Effector memory CD4-positive, alpha-beta T cell (primary cell): ENCODE measurements around the gene RBM39.
A peak's percentile ranks its signal among the peaks of the same experiment; 100 is the strongest.
"Not testable (repeated sequence)": the region's sequence is repeated elsewhere in the genome, so short reads cannot be mapped to it uniquely, and the experiment has no call there.

Source experiments
- DNase-seq, 3 donors: peaks; one replicate each; pipeline ENCODE4 v3.0.0-alpha.2; 2020
- H3K27ac ChIP-seq: 2 replicates; pipeline ENCODE4 v1.7.0; 2013; ENCODE audit warnings: mild to moderate bottlenecking, low read length, moderate library complexity; ENCODE audit not compliant: insufficient read depth, poor library complexity, severe bottlenecking
- H3K27me3 ChIP-seq: replicated peaks from 2 replicates; pipeline ENCODE4 v1.7.0; 2013; ENCODE audit warnings: mild to moderate bottlenecking, low read length; ENCODE audit not compliant: insufficient read depth, control insufficient read depth, poor library complexity, severe bottlenecking
- H3K36me3 ChIP-seq: 2 replicates; pipeline ENCODE4 v1.7.0; 2013; ENCODE audit warnings: mild to moderate bottlenecking, low read length, moderate library complexity; ENCODE audit not compliant: control insufficient read depth, insufficient read depth
- H3K4me1 ChIP-seq: 2 replicates; pipeline ENCODE4 v1.7.0; 2013; ENCODE audit warnings: low read length, mild to moderate bottlenecking; ENCODE audit not compliant: control insufficient read depth, insufficient read depth, poor library complexity, severe bottlenecking
- H3K4me3 ChIP-seq: 2 replicates; pipeline ENCODE4 v1.7.0; 2013; ENCODE audit warnings: low read length, low read depth, mild to moderate bottlenecking; ENCODE audit not compliant: insufficient read depth, poor library complexity, severe bottlenecking
- H3K9me3 ChIP-seq: 2 replicates; pipeline ENCODE4 v1.7.0; 2013; ENCODE audit warnings: mild to moderate bottlenecking, low read length, moderate library complexity; ENCODE audit not compliant: control insufficient read depth

The RBM39 gene

DNA sequence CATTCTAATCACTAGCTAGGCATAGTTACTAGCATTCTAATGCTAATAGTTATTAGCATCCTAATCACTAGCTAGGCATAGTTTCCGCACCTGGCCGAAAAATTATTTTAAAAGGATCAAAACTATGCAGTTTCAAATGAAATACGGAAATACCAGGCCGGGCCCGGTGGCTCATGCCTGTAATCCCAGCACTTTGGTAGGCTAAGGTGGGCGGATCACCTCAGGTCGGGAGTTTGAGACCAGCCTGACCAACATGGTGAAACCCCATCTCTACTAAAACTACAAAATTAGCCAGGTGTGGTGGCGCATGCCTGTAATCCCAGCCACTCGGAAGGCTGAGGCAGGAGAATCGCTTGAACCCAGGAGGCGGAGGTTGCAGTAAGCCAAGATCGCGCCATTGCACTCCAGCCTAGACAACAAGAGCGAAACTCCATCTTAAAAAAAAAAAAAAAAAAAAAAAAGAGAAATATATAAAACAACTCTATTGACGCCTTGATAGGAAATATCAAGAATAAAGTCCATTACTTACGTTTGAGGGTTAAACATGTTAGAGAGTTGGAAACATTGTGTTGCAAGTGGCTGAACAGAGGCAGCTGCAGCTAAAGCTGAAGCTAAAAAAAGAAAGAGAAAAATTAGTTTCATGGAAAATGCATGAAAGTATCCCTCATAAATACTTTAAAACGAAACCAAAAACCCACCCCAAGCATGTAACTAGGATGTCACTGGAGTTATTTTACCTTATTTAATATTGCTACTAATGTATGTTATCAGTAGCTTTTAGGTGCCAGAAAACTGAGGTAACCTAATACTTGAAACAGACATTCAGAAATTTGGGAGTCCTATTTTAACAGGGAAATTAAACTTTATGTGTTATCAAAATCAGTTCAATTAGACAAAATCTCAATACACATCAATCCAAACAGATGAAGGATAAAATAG, 35.2 kb downstream of the RBM39 start:
- H3K4me1 ChIP-seq, H3K27ac ChIP-seq, DNase-seq, H3K4me3 ChIP-seq, H3K27me3 ChIP-seq, H3K9me3 ChIP-seq: not testable (repeated sequence)
- peaks cover 77% of the 10 kb centered on the region for H3K36me3 ChIP-seq

DNA sequence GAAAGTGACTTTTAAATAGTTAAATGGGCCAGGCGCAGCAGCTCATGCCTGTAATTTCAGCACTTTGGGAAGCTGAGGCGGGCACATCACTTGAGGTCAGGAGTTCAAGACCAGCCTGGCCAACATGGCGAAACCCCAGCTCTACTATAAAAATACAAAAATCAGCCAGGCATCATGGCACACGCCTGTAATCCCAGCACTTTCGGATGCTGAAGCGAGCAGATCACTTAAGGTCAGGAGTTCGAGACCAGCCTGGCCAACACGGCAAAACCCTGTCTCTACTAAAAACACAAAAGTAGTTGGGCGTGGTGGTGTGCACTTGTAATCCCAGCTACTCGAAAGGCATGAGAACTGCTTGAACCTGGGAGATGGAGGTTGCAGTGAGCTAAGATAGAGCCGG, 36.2 kb downstream of the RBM39 start:
- H3K4me3 ChIP-seq, H3K4me1 ChIP-seq, H3K27ac ChIP-seq, H3K9me3 ChIP-seq, H3K27me3 ChIP-seq, DNase-seq: not testable (repeated sequence)
- H3K36me3 ChIP-seq: peaks cover 68% of the 10 kb centered on the region

DNA sequence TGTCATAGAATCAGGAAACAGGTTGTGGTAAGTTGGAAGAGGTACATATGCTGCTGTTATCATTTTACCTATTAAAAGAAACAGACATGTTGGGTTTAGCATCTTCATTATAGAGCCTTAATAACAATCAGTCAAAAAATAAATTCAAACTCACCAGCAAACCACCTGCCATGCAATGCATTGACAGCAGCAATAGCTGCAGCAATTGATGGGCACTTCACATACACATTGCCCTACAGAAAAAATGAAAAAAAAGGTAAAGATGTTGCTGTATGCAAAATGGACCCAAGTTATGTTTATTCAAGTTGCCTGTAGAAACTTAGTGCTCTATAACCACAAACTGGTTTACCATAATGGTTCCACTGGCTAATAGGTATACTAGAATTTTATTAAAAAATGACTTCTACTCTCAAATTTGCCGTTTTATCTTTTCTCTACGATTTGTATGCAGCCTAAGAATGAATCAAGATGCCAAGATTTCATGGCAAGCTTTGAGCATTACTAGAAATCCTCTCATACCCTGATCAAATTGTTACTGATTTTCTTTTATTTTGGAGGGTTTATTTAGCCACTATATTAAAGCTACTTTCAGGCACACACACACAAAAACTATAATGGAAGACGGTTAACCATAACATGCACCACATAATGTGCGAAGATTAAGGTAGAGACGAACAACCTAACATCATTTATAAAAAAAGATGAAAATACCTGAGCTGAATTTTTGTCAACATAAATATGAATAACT, 37.4 kb downstream of the RBM39 start:
- no peak for DNase-seq
- H3K9me3 ChIP-seq: no peaks in the 10 kb centered on the region
- H3K4me3 ChIP-seq: no peak overlapping the region
- H3K4me1 ChIP-seq: no peaks in the 10 kb centered on the region
- H3K36me3 ChIP-seq: peaks cover 56% of the 10 kb centered on the region
- H3K27me3 ChIP-seq: no peaks in the 10 kb centered on the region
- no peak overlapping the region for H3K27ac ChIP-seq

DNA sequence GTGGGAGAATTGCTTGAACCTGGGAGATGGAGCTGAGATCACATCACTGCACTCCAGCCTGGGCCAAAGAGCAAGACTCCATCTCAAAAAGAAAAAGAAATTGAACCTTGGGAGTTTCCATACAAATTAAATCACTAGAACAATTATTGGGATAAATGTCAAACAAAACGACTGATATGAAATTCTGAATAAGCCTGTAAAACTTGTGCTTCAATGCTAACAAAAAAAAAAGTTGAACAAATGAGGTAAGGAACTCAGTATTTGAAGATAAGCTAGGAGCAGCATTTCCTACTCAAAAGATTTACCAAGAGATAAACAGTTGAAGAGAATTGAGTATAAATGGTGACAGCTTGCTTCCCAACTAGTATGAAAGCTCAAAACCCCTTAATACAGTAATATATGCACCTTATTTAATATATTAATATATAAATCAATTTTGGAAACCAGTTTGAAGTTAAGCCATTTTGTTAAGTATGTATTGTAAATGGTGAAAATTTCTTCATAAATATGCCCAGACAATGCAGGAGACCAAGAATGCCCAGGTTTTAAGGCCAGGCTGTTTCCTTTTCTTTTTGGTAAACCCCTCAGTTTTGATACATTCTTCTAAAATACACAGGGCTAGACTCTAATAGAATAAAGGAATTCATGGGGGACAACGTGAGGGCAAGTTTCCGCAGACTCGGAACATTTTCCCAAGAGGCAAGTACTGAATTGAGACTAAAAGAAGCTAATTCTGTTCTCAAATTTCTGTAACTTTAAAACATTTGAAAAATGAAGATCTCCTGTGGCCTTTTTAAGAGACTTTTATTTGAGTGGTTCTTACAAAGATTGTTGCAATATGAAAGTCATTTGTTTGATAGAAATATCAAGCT, 39.0 kb downstream of the RBM39 start:
- DNase-seq: no peak
- H3K27ac ChIP-seq: no peak overlapping the region

DNA sequence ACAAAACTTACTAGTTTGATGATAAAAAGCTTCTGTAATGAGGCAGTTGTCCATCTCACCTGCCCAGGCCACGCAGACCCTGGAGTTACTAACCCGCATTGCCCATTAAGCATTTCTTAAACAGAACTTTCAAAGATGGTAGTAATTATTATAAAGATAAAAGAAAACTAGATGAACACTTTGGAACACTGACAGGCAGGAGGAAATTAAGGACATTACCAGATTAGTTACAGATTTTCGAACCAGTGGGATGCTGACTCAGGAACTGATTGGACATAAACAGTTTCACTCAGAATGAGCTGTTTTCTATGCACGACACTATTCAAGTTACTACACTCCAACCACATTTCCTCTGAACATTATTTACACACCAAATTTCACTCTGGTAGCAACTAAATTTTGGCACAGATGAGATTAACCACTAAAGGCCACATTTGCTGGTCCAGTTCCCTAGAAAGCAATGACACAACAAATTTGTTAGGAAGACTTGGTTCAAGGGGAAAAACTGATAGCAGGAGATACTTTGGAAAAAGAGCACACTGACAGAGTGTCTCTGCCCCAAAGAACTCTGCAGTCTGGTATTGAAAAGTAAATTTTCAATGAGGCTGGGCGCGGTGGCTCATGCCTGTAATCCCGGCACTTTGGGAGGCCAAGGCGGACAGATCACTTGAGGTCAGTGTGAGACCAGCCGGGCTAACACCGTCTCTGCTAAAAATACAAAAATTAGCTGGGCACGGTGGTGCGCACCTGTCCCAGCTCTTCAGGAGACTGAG, 39.8 kb downstream of the RBM39 start:
- H3K36me3 ChIP-seq: peaks cover 41% of the 10 kb centered on the region
- H3K9me3 ChIP-seq: no peaks in the 10 kb centered on the region
- H3K4me1 ChIP-seq: peaks cover 8% of the 10 kb centered on the region
- no peak overlapping the region for H3K27ac ChIP-seq
- no peak for DNase-seq
- H3K4me3 ChIP-seq: no peak overlapping the region
- H3K27me3 ChIP-seq: no peaks in the 10 kb centered on the region

More for the DNA sequence above, 39.0 kb downstream of the RBM39 start:
- Histone ChIP-seq H3K4me1 (peaks cover 4% of the 10 kb centered on the region), H3K36me3 (peaks cover 48% of the 10 kb centered on the region), H3K9me3 (no peaks in the 10 kb centered on the region), H3K27me3 (no peaks in the 10 kb centered on the region), H3K4me3 (no peak overlapping the region)

DNA sequence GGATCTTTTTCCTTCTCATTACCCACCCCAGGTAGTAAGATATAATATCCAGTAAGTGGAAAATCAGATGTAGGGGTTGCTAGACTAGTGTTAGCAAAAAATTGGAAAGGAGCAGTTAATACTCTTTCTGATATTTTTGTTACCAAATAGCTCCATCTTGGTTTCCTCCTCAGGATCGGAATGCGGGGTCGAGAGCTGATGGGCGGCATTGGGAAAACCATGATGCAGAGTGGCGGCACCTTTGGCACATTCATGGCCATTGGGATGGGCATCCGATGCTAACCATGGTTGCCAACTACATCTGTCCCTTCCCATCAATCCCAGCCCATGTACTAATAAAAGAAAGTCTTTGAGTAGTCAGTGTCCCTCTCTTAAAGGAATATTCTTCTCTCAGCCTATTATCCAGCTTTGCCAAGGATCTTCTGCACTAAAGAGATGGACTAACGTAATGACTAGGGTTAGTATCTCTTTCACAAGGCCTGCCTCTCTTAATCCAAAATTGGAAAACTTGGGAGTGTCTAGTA, 41.4 kb downstream of the RBM39 start:
- DNase-seq: no peak
- Histone ChIP-seq H3K27ac (no peak overlapping the region), H3K4me3 (no peak overlapping the region), H3K36me3 (peaks cover 33% of the 10 kb centered on the region), H3K9me3 (no peaks in the 10 kb centered on the region), H3K4me1 (peaks cover 8% of the 10 kb centered on the region), H3K27me3 (no peaks in the 10 kb centered on the region)

DNA sequence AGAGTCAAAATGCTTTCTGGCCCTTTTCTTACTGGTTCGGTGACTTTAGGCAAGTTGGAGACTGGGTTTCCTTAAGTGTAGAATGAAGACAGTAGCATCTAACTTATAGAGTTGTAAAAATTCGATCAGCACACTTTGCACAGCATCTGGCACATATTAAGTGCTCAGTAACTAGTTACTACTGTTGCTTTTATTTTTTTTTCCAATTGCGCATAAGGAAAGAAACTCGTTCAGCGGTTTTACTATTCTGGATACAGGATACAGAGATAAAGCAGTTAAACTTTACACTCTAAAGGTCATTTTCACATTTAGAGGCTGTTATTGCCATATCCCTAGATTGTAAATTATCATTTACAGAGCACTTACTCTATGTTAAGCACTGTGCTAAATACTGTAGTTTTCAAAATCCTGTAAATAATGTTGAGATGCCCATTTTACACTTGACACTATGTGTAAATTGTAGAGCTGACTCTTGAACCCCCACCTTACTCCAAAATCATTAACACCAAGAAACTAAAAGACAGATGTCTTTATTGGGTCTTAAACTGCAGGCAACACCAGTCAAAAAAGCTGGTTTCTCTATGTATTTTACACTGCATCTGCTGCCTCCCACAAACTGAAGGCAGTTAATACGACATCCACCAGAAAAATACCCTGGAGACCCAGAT, 42.0 kb downstream of the RBM39 start:
- Histone ChIP-seq H3K4me3 (peak overlapping the region; percentile 82), H3K9me3 (no peaks in the 10 kb centered on the region), H3K4me1 (peaks cover 8% of the 10 kb centered on the region), H3K36me3 (peaks cover 35% of the 10 kb centered on the region), H3K27me3 (no peaks in the 10 kb centered on the region), H3K27ac (peak overlapping the region; percentile 85)
- DNase-seq: no peak

DNA sequence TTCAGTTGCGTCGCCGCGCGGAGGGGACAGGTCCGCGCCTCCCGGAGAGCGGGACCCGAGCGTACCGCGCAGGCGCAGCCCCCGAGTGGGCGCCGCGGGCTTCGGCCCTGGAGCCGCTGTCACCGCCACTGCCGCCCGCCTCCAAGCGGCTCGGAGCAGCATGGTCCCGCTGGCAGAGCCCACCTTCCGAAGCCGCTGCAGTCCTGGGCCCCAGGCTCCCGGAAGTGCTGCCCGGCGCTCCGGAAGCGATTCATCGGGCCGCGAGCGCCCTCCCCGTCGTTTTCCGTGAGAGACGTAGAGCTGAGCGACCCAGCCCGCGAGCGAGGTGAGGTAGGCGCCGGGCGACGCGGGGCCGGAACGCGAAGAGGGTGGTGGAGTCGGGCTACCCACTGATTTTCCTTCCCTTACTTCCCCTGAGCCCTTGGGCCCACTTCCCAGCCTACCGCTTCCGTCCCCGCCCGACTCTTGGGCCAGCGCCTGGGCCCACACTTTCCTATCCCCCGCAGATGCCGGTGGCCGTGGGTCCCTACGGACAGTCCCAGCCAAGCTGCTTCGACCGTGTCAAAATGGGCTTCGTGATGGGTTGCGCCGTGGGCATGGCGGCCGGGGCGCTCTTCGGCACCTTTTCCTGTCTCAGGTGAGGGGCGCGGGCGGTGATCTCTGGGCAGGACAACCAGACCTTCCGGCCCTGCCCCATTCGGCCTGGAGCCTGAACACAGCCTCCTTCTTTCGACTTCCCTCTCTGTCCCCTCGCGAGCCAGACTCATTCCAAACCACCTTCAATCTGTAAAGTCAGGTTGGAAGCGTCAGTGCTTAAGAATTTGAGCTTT, 42.7 kb downstream of the RBM39 start, which contains the start of the genes NFS1 and ROMO1:
NFS1 (minus strand) TSS at position 226 of the 830 bp plus-strand sequence; CDS start at position 162, 64 bp downstream.
ROMO1 (plus strand) TSS at position 279 of the 830 bp plus-strand sequence; CDS start at position 507, 228 bp downstream.
- Histone ChIP-seq H3K27me3 (no peaks in the 10 kb centered on the region), H3K4me3 (peak within 1 kb of the TSS; percentile 82), H3K36me3 (peaks cover 31% of the 10 kb centered on the region), H3K4me1 (peaks cover 8% of the 10 kb centered on the region), H3K9me3 (no peaks in the 10 kb centered on the region), H3K27ac (peak within 1 kb of the TSS; percentile 85)
- peak; percentile 79 to 82 (median 79) for DNase-seq
